ENCODE results near the gene ST3GAL5. TPM values are rescaled to one million over a fixed set of nuclear protein-coding genes. Genes with fewer than 3 reads are reported as not detected.

ST3GAL5 gene
- total RNA-seq, 2 experiments from 2014 or later: 21.1 to 21.5 TPM

DNA sequence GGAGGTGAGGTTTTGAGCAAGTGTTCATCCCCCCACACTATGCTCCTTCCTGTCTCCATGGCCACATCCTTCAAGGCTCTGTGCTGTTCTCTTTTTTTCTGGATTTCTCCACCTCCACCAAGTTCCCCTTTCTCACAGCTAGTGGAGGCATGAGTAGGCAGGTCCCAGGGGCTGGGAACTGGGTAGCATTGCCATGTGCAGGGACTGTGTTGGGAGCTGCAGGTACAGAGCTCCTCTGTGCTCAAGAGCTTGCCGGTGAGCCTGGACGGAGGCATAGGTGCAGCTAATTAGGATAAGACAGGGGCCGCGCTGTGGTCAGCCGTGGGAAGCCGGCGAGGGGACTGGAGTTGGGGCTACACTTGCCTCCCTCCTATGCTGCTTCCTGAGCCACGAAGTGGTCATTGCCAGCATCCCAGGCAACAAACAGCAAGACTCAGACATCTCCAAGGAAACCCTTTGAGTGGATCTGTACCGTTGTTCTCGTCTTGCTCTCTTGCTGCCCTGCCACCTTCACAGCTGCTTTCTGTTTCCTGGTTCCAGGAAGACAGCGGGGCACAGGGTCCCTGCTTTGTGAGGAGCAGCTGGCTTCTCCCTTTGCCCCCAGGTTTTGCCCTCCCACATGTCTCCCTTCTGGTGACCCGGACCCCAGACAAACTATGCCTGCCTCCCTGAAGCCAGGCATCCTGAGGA, 98.1 kb downstream of the ST3GAL5 start:
- H3K4me1 Mint-ChIP-seq (ENCODE audit: low read depth): no peaks in the 10 kb centered on the region
- TF ChIP-seq, protein P1, sequence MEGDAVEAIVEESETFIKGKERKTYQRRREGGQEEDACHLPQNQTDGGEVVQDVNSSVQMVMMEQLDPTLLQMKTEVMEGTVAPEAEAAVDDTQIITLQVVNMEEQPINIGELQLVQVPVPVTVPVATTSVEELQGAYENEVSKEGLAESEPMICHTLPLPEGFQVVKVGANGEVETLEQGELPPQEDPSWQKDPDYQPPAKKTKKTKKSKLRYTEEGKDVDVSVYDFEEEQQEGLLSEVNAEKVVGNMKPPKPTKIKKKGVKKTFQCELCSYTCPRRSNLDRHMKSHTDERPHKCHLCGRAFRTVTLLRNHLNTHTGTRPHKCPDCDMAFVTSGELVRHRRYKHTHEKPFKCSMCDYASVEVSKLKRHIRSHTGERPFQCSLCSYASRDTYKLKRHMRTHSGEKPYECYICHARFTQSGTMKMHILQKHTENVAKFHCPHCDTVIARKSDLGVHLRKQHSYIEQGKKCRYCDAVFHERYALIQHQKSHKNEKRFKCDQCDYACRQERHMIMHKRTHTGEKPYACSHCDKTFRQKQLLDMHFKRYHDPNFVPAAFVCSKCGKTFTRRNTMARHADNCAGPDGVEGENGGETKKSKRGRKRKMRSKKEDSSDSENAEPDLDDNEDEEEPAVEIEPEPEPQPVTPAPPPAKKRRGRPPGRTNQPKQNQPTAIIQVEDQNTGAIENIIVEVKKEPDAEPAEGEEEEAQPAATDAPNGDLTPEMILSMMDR (IDR thresholded peaks at IDR 0.05): no peak
- H3K27ac Mint-ChIP-seq: no peak overlapping the region
- no peaks in the 10 kb centered on the region for H3K36me3 Mint-ChIP-seq (ENCODE audit: low read depth)
- intact Hi-C loops (cut with micrococcal nuclease): no loop called here
- no peak overlapping the region for H3K4me3 Mint-ChIP-seq
- POLR2A ChIA-PET: no interaction called here
- CTCF ChIA-PET: interaction anchor here (1.4 kb wide), 1 partner anchor 41 kb away, joined by 3 read pairs; no protein-coding TSS in a partner anchor
- ATAC-seq (no peak), DNase-seq (no peak)
- no peaks in the 10 kb centered on the region for H3K9me3 Mint-ChIP-seq
- no peaks in the 10 kb centered on the region for H3K27me3 Mint-ChIP-seq

DNA sequence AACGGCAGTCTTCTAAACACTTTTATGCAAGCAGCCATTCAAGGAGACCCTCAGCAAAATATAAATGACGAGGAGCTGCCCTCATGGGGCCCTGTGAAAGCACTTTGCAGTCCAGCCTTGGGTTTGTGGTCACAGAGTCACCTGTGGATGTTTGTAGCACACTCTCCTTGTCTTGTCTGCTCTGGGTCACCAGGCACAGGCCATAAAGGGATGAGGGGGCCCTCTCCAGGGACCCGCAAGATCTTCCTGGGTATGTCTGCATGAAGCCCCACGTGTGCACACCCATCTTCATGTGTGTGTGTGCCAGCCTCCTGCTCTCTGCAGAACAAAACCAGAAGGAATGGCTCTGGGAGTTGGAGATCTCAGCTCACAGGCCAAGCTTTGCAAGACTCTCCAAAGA, 98.8 kb downstream of the ST3GAL5 start:
- Mint-ChIP-seq H3K4me3 (no peak overlapping the region), H3K4me1 (ENCODE audit: low read depth) (peaks cover 2% of the 10 kb centered on the region), H3K9me3 (no peaks in the 10 kb centered on the region), H3K27ac (no peak overlapping the region), H3K27me3 (no peaks in the 10 kb centered on the region), H3K36me3 (ENCODE audit: low read depth) (no peaks in the 10 kb centered on the region)
- TF ChIP-seq, protein P1 (IDR thresholded peaks at IDR 0.05): no peak
- POLR2A ChIA-PET: no interaction called here
- CTCF ChIA-PET: interaction anchor here (0.8 to 1.4 kb wide), 2 partner anchors 30 to 40 kb away, joined by 3 to 4 read pairs; no protein-coding TSS in a partner anchor
- ATAC-seq: no peak
- intact Hi-C loops (cut with micrococcal nuclease): no loop called here
- no peak for DNase-seq

DNA sequence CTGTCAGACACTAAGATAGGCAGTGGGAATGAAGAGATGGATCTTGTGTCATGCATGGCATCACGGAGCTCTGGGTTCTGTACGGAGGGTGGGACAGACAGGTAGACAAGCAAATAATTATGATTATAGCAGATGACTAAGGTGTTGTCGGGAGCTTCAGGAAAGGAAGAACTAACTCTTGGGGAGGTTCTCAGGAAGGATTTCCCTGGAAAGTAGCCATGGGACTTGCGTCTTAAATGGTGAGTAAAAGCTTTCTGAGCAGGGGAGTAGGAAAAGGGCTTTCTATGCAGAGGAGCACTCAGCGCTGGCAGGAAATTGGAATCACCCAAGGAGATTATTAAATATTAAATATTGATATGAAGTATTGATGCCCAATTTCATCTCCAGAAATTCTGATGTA, 99.5 kb downstream of the ST3GAL5 start:
- ChIA-PET CTCF (interaction anchor here (0.5 to 1.4 kb wide), 4 partner anchors 12 to 82 kb away, joined by 3 read pairs; no protein-coding TSS in a partner anchor), POLR2A (interaction anchor here (0.6 kb wide), 1 partner anchor 424 kb away, joined by 3 read pairs; no protein-coding TSS in a partner anchor)
- no peak overlapping the region for H3K27ac Mint-ChIP-seq
- H3K27me3 Mint-ChIP-seq: no peaks in the 10 kb centered on the region
- no peak overlapping the region for H3K4me3 Mint-ChIP-seq
- TF ChIP-seq, protein P1 (IDR thresholded peaks at IDR 0.05): no peak
- DNase-seq (no peak), ATAC-seq (no peak)
- H3K4me1 Mint-ChIP-seq (ENCODE audit: low read depth): peaks cover 2% of the 10 kb centered on the region
- intact Hi-C loops (cut with micrococcal nuclease): no loop called here
- H3K9me3 Mint-ChIP-seq: no peaks in the 10 kb centered on the region
- H3K36me3 Mint-ChIP-seq (ENCODE audit: low read depth): no peaks in the 10 kb centered on the region

DNA sequence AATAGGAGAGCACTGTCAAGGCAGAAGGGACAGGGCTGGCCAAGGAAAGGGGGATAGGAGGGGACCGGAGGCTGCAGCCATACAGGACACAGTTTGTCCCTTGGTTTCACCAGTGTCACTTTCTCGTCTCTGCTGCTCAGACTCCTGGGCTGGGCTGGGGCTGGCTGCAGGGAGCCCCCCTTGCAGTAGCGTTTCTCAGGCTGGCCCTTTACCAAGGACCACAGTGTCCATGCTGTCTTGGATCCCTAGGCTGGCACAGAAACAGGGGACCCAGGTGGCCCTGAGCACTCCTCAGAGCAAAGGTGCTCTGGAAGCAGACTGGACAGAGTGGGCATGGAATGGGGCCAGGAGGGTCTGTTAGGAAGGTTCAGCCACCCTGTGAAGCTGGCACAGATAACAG, 100.2 kb downstream of the ST3GAL5 start:
- TF ChIP-seq, protein P1 (IDR thresholded peaks at IDR 0.05): no peak
- DNase-seq (no peak), ATAC-seq (no peak)
- intact Hi-C loops (cut with micrococcal nuclease): no loop called here
- peaks cover 2% of the 10 kb centered on the region for H3K4me1 Mint-ChIP-seq (ENCODE audit: low read depth)
- no peaks in the 10 kb centered on the region for H3K27me3 Mint-ChIP-seq
- H3K4me3 Mint-ChIP-seq: no peak overlapping the region
- ChIA-PET CTCF (no interaction called here), POLR2A (no interaction called here)
- H3K27ac Mint-ChIP-seq: no peak overlapping the region
- no peaks in the 10 kb centered on the region for H3K9me3 Mint-ChIP-seq
- no peaks in the 10 kb centered on the region for H3K36me3 Mint-ChIP-seq (ENCODE audit: low read depth)

DNA sequence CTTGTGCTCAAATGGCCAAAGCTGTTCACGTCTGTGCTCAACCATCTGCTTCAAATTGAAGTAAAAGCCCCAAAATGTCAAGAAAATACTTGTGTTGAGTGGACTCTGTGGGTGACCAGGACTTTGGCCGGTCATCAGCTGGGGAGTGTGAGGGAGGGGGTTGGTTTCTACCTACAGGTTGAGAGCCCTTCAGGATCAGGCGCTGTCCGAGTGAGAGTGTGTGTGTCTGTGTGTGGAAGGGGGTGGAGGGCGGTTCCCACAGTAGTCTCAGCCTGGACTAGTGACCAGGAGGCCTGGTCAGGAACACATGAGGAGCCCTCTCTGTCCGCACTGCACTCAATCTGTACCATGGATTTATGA, 100.8 kb downstream of the ST3GAL5 start:
- ChIA-PET CTCF (no interaction called here), POLR2A (interaction anchor here (1.4 kb wide), 1 partner anchor 27 kb away, joined by 3 read pairs; no protein-coding TSS in a partner anchor)
- no peak for ATAC-seq
- Mint-ChIP-seq H3K27ac (no peak overlapping the region), H3K4me3 (no peak overlapping the region), H3K36me3 (ENCODE audit: low read depth) (no peaks in the 10 kb centered on the region), H3K9me3 (no peaks in the 10 kb centered on the region), H3K4me1 (ENCODE audit: low read depth) (peaks cover 2% of the 10 kb centered on the region), H3K27me3 (no peaks in the 10 kb centered on the region)
- intact Hi-C loops (cut with micrococcal nuclease): no loop called here
- DNase-seq: no peak
- TF ChIP-seq, protein P1 (IDR thresholded peaks at IDR 0.05): no peak
